ENCODE results near the gene DPCD.
"Not testable (repeated sequence)": the region's sequence is repeated elsewhere in the genome, so short reads cannot be mapped to it uniquely, and the experiment has no call there.

Gene DPCD

DNA sequence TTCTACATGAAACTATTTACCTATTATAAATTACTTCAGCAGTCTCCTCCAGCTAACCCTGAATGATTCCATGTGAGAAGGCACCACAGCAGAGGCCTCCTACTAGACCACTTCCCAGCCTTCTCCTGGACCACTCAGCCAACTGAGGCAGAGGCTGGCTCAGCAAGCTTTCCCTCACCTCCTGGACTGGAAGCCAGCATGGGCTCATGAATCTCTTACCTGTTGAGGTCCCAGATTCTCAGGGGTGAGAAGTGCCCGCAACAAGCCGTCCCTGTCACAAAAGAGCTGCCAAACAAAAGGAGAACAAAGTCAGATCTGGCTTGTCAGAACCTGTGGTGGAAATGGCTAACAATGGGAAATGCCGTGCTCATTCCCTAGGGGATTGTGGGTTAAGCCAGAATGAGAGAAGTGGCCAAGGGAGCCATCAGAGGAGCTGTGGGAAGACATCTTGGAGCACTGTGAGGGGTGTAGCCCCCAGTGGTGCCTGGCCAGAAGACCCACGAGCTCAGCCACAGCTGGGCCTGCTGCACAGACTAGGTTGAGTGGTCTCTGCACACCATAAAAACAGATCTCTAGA is 36.5 kb downstream of the DPCD start:
- H3K27ac ChIP-seq (ENCODE audit: low read depth, low read length) = no peak overlapping the region
- no peak overlapping the region for H3K4me3 ChIP-seq (ENCODE audit: low read depth, low read length)
- peaks cover 11% of the 10 kb centered on the region for H3K36me3 ChIP-seq (ENCODE audit: insufficient read depth, low read length)
- H3K79me2 ChIP-seq (ENCODE audit: control insufficient read depth, insufficient read depth, low read length, unreplicated experiment) = no peaks in the 10 kb centered on the region
- peaks cover 6% of the 10 kb centered on the region for H3K4me1 ChIP-seq (ENCODE audit: control insufficient read depth, insufficient read depth, low read length, unreplicated experiment)
- H2AFZ ChIP-seq (ENCODE audit: low read length, unreplicated experiment) = no peak overlapping the region
- no peaks in the 10 kb centered on the region for H3K27me3 ChIP-seq (ENCODE audit: insufficient read depth, low read length)

DNA sequence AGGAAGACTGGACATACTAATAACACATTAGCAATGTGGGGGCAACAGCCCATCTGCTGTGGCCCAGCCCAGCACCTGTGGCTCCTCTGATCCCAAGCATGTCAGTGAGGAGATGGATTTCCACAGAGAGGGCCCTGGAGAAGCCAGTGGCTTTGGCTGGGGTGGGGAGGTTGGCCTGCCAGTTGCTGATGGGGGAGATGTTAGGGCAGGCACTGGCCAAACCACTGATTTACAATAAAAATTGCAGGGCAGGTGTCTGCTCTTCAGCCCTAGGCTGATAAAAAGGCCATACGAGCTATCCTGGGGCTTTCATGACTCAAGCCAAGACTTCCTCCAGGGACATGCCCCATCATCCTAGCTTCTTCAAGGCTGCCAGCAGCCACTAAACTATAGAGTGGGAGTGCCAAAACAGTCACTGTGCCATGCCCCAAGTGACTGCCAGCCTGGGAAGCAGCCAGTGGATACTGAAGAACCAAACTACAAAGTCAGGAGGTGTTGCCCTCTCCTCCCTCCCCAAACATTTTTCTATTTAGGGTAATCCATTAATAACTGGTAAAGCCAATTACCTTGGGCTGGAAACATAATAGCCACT is 37.8 kb downstream of the DPCD start:
- Histone ChIP-seq H3K79me2 (ENCODE audit: control insufficient read depth, insufficient read depth, low read length, unreplicated experiment) (no peaks in the 10 kb centered on the region), H3K27ac (ENCODE audit: low read depth, low read length) (no peak overlapping the region), H2AFZ (ENCODE audit: low read length, unreplicated experiment) (no peak overlapping the region), H3K4me1 (ENCODE audit: control insufficient read depth, insufficient read depth, low read length, unreplicated experiment) (peaks cover 6% of the 10 kb centered on the region), H3K27me3 (ENCODE audit: insufficient read depth, low read length) (no peaks in the 10 kb centered on the region), H3K36me3 (ENCODE audit: insufficient read depth, low read length) (peaks cover 11% of the 10 kb centered on the region), H3K4me3 (ENCODE audit: low read depth, low read length) (no peak overlapping the region)

DNA sequence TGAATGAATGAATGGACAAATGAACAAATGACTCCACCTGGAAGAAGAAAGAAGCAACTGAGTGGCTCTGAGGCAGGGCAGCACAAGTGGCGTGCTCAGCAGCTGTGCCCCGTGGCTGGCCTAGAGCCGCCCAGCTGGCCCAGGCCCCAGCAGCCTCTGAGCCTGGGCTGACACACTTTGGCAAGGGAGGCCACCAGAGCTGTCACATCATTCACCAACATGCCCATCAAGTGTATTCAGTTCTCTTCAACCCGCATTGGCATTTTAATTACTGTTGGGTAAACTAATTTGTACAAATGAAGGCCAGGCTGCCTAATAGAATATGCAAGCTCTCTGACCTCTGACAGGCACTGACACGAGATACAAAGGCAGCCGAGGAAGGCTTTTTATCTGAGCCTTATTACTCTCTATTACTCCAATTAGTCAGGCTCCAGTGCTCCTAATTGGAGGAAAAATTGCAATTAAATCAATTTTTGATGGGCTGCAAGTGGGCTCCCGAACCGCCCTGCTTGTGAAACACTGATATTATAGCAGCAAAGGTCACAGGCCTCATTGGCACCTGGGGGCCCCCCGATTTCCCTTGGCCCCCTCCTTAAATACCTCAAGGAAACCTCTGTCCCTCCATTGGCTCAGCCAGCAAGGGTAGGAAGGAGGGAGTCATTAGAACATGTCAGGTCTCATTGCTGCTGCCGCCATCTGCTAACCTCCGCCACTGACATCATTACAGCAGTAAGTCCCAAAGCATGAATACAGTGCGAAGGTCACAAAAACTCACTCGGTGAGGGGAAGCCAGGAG is 41.9 kb downstream of the DPCD start:
- H2AFZ ChIP-seq (ENCODE audit: low read length, unreplicated experiment) = no peak overlapping the region
- no peak overlapping the region for H3K4me3 ChIP-seq (ENCODE audit: low read depth, low read length)
- H3K79me2 ChIP-seq (ENCODE audit: control insufficient read depth, insufficient read depth, low read length, unreplicated experiment) = no peaks in the 10 kb centered on the region
- H3K4me1 ChIP-seq (ENCODE audit: control insufficient read depth, insufficient read depth, low read length, unreplicated experiment) = no peaks in the 10 kb centered on the region
- no peaks in the 10 kb centered on the region for H3K36me3 ChIP-seq (ENCODE audit: insufficient read depth, low read length)
- no peaks in the 10 kb centered on the region for H3K27me3 ChIP-seq (ENCODE audit: insufficient read depth, low read length)
- no peak overlapping the region for H3K27ac ChIP-seq (ENCODE audit: low read depth, low read length)

DNA sequence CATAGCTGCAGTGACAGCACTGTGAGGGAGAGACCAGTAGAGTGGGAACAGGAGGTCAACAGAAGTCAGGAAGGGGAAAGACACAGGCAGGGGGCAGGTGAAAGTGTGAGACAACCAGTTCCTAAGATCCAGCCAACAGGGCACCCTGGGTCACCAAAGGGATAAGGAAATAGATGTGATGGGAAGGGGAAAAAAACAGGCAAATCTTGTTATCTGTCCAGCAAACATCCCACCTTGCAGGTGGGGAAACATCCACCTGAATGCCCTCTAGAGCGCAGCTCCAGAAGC is 42.5 kb downstream of the DPCD start:
- no peaks in the 10 kb centered on the region for H3K27me3 ChIP-seq (ENCODE audit: insufficient read depth, low read length)
- no peak overlapping the region for H2AFZ ChIP-seq (ENCODE audit: low read length, unreplicated experiment)
- no peaks in the 10 kb centered on the region for H3K36me3 ChIP-seq (ENCODE audit: insufficient read depth, low read length)
- no peak overlapping the region for H3K27ac ChIP-seq (ENCODE audit: low read depth, low read length)
- H3K4me3 ChIP-seq (ENCODE audit: low read depth, low read length) = no peak overlapping the region
- no peaks in the 10 kb centered on the region for H3K79me2 ChIP-seq (ENCODE audit: control insufficient read depth, insufficient read depth, low read length, unreplicated experiment)
- no peaks in the 10 kb centered on the region for H3K4me1 ChIP-seq (ENCODE audit: control insufficient read depth, insufficient read depth, low read length, unreplicated experiment)

DNA sequence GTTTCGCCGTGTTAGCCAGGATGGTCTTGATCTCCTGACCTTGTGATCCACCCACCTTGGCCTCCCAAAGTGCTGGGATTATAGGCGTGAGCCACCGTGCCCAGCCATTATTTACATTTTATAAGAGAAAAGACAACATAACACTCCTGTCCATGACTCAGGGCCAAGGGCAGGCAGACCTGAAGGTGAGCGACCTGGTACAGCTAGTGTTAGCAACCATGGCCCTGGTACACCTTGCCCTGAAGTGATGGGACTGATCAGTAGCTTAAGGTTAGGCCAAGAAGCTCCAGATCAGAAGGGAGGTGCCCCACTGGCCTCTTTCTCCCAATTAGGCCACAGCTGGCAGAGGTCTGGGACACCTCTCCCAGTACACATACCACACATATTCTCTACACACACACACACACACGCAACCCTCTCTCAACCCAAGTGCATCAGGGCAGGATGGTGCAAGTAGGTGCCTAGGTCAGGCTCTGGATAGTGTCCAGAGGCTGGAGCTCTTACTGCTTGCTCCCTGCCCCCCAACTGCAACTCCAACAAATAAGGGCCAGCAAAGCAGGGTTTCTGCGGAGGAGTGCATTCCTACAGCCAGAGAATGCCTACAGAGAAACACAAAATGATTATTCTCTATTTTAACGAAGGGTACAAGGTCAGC is 43.8 kb downstream of the DPCD start:
- no peaks in the 10 kb centered on the region for H3K79me2 ChIP-seq (ENCODE audit: control insufficient read depth, insufficient read depth, low read length, unreplicated experiment)
- H3K4me1 ChIP-seq (ENCODE audit: control insufficient read depth, insufficient read depth, low read length, unreplicated experiment) = no peaks in the 10 kb centered on the region
- no peak overlapping the region for H3K27ac ChIP-seq (ENCODE audit: low read depth, low read length)
- H3K36me3 ChIP-seq (ENCODE audit: insufficient read depth, low read length) = no peaks in the 10 kb centered on the region
- no peak overlapping the region for H3K4me3 ChIP-seq (ENCODE audit: low read depth, low read length)
- no peaks in the 10 kb centered on the region for H3K27me3 ChIP-seq (ENCODE audit: insufficient read depth, low read length)
- H2AFZ ChIP-seq (ENCODE audit: low read length, unreplicated experiment) = no peak overlapping the region

DNA sequence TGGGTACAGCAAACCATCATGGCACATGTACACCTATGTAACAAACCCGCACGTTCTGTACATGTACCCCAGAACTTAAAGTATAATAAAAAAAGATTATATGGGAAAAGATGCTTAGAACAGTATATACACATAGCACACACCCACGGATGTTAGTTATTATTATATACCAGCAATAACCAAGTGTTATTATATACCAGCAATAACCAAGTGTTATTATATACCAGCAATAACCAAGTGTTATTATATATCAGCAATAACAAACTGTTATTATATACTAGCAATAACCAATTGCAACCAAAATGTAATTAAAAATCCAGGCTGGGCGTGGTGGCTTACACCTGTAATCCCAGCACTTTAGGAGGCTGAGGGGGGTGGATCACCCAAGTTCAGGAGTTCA is 45.4 kb downstream of the DPCD start:
- not testable (repeated sequence) for H3K27me3 ChIP-seq (ENCODE audit: insufficient read depth, low read length); H3K79me2 ChIP-seq (ENCODE audit: control insufficient read depth, insufficient read depth, low read length, unreplicated experiment); H3K4me3 ChIP-seq (ENCODE audit: low read depth, low read length); H3K27ac ChIP-seq (ENCODE audit: low read depth, low read length); H3K36me3 ChIP-seq (ENCODE audit: insufficient read depth, low read length); H3K4me1 ChIP-seq (ENCODE audit: control insufficient read depth, insufficient read depth, low read length, unreplicated experiment); H2AFZ ChIP-seq (ENCODE audit: low read length, unreplicated experiment)

DNA sequence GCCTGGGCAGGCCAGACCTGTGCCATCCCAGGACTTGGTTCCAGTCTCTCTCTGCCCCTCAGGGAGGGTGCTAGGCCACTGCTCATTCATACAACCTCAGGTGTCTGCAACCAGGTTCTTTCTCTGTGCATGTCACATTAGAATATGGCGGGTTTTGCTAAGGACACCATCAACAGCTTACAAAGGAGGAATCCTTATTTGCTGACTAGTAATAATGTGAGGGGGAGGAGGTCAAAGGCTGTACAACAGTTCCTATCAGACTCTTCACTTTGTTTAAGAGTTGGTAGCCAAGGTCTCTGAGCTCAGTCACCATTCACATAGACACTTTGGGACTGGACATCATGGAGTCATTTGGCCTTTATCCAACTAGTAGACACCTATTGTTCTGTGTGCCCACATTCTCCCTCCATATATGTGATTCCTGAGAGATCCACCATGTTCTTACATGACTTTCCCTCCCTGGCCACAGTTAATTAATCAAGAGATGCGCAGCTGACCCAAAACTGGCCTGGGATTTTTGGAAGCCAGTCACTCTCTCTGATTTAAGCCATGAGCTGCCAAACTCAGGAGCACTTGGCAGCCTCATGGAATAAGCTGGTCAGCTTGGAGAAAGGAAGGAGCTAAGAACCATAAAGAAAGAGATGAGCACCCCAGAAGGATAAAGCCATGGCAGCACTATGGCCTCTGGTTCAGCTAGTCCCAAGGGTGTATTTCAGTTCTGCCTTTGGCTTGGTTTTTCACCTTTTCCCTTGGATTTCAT is 51.2 kb downstream of the DPCD start:
- Histone ChIP-seq H2AFZ (ENCODE audit: low read length, unreplicated experiment) (no peak overlapping the region), H3K27ac (ENCODE audit: low read depth, low read length) (no peak overlapping the region), H3K36me3 (ENCODE audit: insufficient read depth, low read length) (peaks cover 13% of the 10 kb centered on the region; the same call in 1 of the 2 replicates), H3K4me1 (ENCODE audit: control insufficient read depth, insufficient read depth, low read length, unreplicated experiment) (no peaks in the 10 kb centered on the region), H3K4me3 (ENCODE audit: low read depth, low read length) (no peak overlapping the region), H3K79me2 (ENCODE audit: control insufficient read depth, insufficient read depth, low read length, unreplicated experiment) (no peaks in the 10 kb centered on the region), H3K27me3 (ENCODE audit: insufficient read depth, low read length) (no peaks in the 10 kb centered on the region)

DNA sequence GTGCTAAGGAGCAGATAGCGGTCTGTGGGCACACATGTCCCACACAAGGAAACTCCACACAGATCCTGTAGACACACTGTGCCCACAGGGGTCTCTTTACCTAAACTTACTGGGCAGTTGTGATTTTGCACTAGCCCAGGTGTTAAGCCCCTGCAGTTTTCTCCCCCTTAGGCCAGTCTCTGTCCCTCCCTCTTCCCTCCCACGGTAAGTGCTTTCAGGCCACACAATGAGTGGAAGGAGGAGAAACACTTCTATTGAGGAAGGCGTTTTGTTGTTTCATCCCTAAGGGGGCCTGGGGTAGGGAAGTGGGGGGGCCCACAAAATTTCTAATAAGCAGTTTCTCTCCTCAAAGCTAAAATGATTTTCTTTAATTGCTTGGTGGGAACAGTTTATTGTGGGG is 55.4 kb downstream of the DPCD start:
- Histone ChIP-seq H2AFZ (ENCODE audit: low read length, unreplicated experiment) (no peak overlapping the region), H3K36me3 (ENCODE audit: insufficient read depth, low read length) (peaks cover 8% of the 10 kb centered on the region; the same call in 1 of the 2 replicates), H3K27ac (ENCODE audit: low read depth, low read length) (no peak overlapping the region), H3K27me3 (ENCODE audit: insufficient read depth, low read length) (no peaks in the 10 kb centered on the region), H3K4me3 (ENCODE audit: low read depth, low read length) (no peak overlapping the region), H3K79me2 (ENCODE audit: control insufficient read depth, insufficient read depth, low read length, unreplicated experiment) (no peaks in the 10 kb centered on the region), H3K4me1 (ENCODE audit: control insufficient read depth, insufficient read depth, low read length, unreplicated experiment) (no peaks in the 10 kb centered on the region)

DNA sequence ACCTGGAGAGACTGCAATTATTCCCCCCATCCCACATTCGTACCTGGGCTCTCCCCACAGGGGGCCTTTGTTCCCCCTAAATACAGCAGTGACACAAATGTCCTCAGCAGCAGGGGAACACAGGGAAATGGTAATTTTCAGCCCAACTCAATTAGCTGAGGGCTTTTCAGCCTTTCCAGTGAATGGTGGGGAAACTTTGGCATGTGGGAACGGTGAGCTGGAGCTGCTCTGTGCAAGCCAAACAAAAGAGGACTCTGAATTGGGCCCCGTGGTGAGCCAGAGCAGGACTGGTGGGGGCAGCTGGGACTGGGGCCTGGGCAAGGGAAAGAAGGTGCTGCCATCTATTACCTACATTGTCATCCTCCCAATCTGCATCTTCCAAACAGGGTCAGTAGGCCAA is 55.9 kb downstream of the DPCD start:
- H2AFZ ChIP-seq (ENCODE audit: low read length, unreplicated experiment) = no peak overlapping the region
- no peaks in the 10 kb centered on the region for H3K27me3 ChIP-seq (ENCODE audit: insufficient read depth, low read length)
- peaks cover 8% of the 10 kb centered on the region; the same call in 1 of the 2 replicates for H3K36me3 ChIP-seq (ENCODE audit: insufficient read depth, low read length)
- no peaks in the 10 kb centered on the region for H3K4me1 ChIP-seq (ENCODE audit: control insufficient read depth, insufficient read depth, low read length, unreplicated experiment)
- H3K79me2 ChIP-seq (ENCODE audit: control insufficient read depth, insufficient read depth, low read length, unreplicated experiment) = no peaks in the 10 kb centered on the region
- H3K27ac ChIP-seq (ENCODE audit: low read depth, low read length) = no peak overlapping the region
- H3K4me3 ChIP-seq (ENCODE audit: low read depth, low read length) = no peak overlapping the region

DNA sequence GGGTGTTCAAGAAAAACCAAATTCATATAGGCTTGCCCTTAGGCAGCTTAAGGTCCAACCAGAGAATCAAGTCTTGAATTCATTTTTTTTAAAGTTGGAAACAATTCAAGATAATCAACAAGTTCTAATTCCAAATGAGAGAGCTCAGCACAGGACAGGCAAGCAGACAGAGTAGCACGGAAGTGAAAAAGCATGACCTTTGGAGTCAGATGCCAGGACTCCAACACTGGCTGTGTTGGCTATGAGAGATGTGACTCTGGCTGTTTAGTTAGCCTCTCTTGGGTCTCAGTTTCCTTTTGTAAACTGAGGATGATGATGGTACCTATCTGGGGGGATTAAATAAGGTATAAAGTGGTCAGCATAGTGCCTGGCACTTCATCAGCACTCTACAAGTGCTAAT is 57.5 kb downstream of the DPCD start:
- Histone ChIP-seq H3K36me3 (ENCODE audit: insufficient read depth, low read length) (no peaks in the 10 kb centered on the region), H3K27me3 (ENCODE audit: insufficient read depth, low read length) (no peaks in the 10 kb centered on the region), H3K79me2 (ENCODE audit: control insufficient read depth, insufficient read depth, low read length, unreplicated experiment) (no peaks in the 10 kb centered on the region), H3K4me3 (ENCODE audit: low read depth, low read length) (no peak overlapping the region), H3K27ac (ENCODE audit: low read depth, low read length) (no peak overlapping the region), H3K4me1 (ENCODE audit: control insufficient read depth, insufficient read depth, low read length, unreplicated experiment) (peaks cover 2% of the 10 kb centered on the region), H2AFZ (ENCODE audit: low read length, unreplicated experiment) (no peak overlapping the region)
